Activated T-helper 1 cell treated with anti-CD3 and anti-CD28 coated beads, Interleukin-12 subunit alpha, Interleukin-12 subunit beta, Interleukin-2, Interleukin-4 antibody, amounts not matched to agents 30 ng/mL and 10 ng/mL and 1 ng/mL, durations not matched to agents 14 hours and 24 hours and 36 hours (primary cell): ENCODE measurements around the gene MAP4K3. TPM values are rescaled to one million over a fixed set of nuclear protein-coding genes. Genes with fewer than 3 reads are reported as not detected.

ENCODE experiments used
- DNase-seq: peaks from one replicate; pipeline ENCODE4 v3.0.0; 2021; ENCODE audit warnings: low spot score
- H3K27ac Mint-ChIP-seq: one replicate; pipeline ENCODE4 v1.8.0; 2021; ENCODE audit warnings: mild to moderate bottlenecking, mixed read lengths
- H3K27me3 Mint-ChIP-seq: one replicate; pipeline ENCODE4 v1.8.0; 2022; ENCODE audit warnings: mild to moderate bottlenecking, moderate library complexity, mixed read lengths; ENCODE audit not compliant: insufficient read depth
- H3K36me3 Mint-ChIP-seq: one replicate; pipeline ENCODE4 v1.8.0; 2021; ENCODE audit warnings: low read depth, mixed read lengths
- H3K4me1 Mint-ChIP-seq: one replicate; pipeline ENCODE4 v1.8.0; 2021; ENCODE audit warnings: low read depth, mixed read lengths
- H3K4me3 Mint-ChIP-seq: one replicate; pipeline ENCODE4 v1.8.0; 2021; ENCODE audit warnings: mild to moderate bottlenecking, moderate library complexity, mixed read lengths
- H3K9me3 Mint-ChIP-seq: one replicate; pipeline ENCODE4 v1.8.0; 2021; ENCODE audit warnings: mixed read lengths
- intact Hi-C: fragments of 100-400 bp; cut with micrococcal nuclease; formaldehyde crosslinking; loops from one replicate; pipeline ENCODE4 v1.15.1; 2024
- total RNA-seq: library from RNA; stranded (reverse); gene quantifications from 2 replicates; pipeline ENCODE4 v1.2.3, GENCODE V29; 2022

The MAP4K3 gene
- total RNA-seq, 1 donor from 2014 or later: 24.1 TPM

DNA sequence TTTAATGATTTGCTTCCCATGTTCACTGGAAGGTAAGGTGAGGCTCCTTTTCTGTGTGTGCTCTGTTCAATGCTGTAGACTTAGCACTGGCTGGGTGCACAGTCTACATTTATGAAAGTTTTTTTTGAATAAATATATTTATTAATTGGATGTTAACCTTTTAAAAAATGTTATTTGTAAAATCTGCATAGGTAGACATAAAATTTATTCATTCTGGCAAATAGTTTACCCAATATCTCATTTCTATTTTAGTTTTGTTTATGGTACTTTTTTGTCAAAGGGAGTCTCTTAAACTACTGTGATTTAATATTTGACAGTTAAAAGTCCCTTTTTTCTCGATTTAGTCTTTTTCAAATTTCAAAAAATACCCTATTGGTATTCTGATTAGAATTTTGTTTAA lies 213.2 kb downstream of the MAP4K3 start:
- intact Hi-C loops: loop anchor here (10.0 kb wide), 1 partner anchor 849 kb away; the partner anchor contains the start of gene ATL2
- DNase-seq: no peak
- peaks cover 62% of the 10 kb centered on the region for H3K4me1 Mint-ChIP-seq
- H3K4me3 Mint-ChIP-seq: no peak overlapping the region
- H3K27ac Mint-ChIP-seq: no peak overlapping the region
- H3K9me3 Mint-ChIP-seq: peaks cover 4% of the 10 kb centered on the region
- peaks cover 12% of the 10 kb centered on the region for H3K36me3 Mint-ChIP-seq
- H3K27me3 Mint-ChIP-seq: no peaks in the 10 kb centered on the region

GRCh38 chr2:39221459-39221858 lies 215.6 kb downstream of the MAP4K3 start:
- Mint-ChIP-seq H3K4me3 (no peak overlapping the region), H3K9me3 (peaks cover 4% of the 10 kb centered on the region), H3K4me1 (peaks cover 60% of the 10 kb centered on the region), H3K36me3 (peaks cover 13% of the 10 kb centered on the region), H3K27ac (peak overlapping the region; percentile 5), H3K27me3 (no peaks in the 10 kb centered on the region)
- intact Hi-C loops: loop anchor here (10.0 kb wide), 1 partner anchor 847 kb away; the partner anchor contains the start of gene ATL2
- DNase-seq: no peak

DNA sequence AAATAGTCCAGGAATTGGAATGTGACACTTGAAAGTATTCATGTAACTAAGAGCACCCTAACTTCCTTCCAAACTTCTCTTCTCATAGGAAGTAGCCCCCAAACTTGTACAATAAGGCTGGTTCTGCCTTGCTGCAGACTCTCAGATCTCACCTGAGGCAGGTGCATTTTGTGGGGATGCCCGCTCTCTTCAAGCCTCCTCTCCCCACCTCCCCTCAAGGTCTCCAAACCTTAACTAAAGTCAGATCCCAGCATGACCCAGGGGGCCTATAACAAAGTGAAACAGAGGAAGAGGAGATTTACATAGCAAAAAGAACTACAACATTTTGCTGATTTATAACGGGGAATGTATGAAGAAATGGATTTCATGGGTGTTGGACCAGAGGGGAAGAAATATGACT lies 216.9 kb downstream of the MAP4K3 start:
- peaks cover 63% of the 10 kb centered on the region for H3K4me1 Mint-ChIP-seq
- H3K27me3 Mint-ChIP-seq: no peaks in the 10 kb centered on the region
- DNase-seq: no peak
- H3K36me3 Mint-ChIP-seq: peaks cover 13% of the 10 kb centered on the region
- peaks cover 4% of the 10 kb centered on the region for H3K9me3 Mint-ChIP-seq
- intact Hi-C loops: loop anchor here (10.0 kb wide), 1 partner anchor 845 kb away; the partner anchor contains the start of gene ATL2
- H3K4me3 Mint-ChIP-seq: no peak overlapping the region
- H3K27ac Mint-ChIP-seq: peak overlapping the region; percentile 77

GRCh38 chr2:39218391-39218790 lies 218.7 kb downstream of the MAP4K3 start:
- Mint-ChIP-seq H3K27me3 (no peaks in the 10 kb centered on the region), H3K9me3 (peaks cover 4% of the 10 kb centered on the region), H3K36me3 (peaks cover 18% of the 10 kb centered on the region), H3K4me1 (peaks cover 72% of the 10 kb centered on the region), H3K27ac (peak overlapping the region; percentile 83), H3K4me3 (peak overlapping the region; percentile 20)
- intact Hi-C loops: loop anchor here (5.0 kb wide), 2 partner anchors 46 to 566 kb away; no protein-coding TSS in a partner anchor
- no peak for DNase-seq

DNA sequence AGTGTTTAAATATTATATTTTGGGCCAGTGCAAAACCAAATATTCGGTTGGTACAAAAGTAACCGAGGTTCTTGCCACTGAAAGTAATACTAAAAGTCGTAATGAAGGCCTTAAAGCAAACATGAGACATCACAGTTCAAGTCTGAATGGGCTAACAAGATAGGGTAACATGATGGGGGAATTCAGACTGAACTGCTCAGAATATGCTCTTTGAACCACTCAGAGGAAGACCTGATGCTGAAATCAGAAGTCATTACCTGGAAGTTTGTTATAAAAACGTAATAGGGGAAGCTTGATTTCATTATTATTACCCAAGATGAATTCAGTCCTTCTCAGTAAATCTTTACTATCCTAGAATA lies 219.9 kb downstream of the MAP4K3 start:
- H3K4me3 Mint-ChIP-seq: peak overlapping the region; percentile 30
- no peaks in the 10 kb centered on the region for H3K27me3 Mint-ChIP-seq
- peaks cover 77% of the 10 kb centered on the region for H3K4me1 Mint-ChIP-seq
- H3K36me3 Mint-ChIP-seq: peaks cover 20% of the 10 kb centered on the region
- intact Hi-C loops: loop anchor here (1.0 to 5.0 kb wide), 9 partner anchors 8 to 1840 kb away; partner anchors contain the start of gene SRSF7
- peaks cover 9% of the 10 kb centered on the region for H3K9me3 Mint-ChIP-seq
- DNase-seq: no peak
- peak overlapping the region; percentile 91 for H3K27ac Mint-ChIP-seq

DNA sequence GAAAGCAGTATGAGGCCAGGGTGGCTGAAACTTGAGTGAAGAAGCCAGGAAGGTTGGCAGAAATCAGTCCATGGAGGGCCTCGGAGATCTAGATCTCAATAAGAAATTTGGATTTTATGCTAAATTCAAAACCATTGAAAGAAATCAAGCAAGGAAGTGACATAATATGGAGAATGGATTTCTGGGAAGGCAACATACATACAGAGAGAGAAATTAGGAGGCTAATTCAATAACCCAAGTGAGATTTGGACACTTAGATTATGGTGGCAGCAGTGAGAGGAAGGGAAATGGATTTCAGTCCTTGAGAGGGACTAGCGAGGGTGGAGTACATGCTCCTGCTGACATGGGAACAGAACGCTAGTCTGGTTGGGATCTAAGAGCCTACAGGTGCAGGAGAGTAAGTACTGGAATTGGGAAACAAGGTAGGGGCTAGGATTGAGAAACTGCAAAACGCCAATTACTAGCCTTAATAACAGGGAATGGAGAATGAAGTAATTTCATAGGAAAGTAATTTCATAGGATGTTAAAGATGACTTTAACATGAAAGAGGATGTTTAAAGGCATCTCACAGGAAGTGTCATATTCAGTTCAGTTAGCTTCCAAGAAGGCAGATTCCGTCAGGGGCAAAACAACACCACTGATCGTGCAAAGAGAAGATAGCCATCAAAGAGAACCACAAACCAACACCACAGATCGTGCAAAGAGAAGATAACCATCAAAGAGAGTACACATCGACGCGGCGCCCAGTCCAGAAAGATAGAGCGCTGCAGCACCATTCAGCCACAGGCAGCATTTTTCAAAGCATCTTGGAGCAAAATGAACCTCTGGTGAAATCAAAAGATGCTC lies 220.5 kb downstream of the MAP4K3 start:
- Mint-ChIP-seq H3K36me3 (peaks cover 14% of the 10 kb centered on the region), H3K27me3 (no peaks in the 10 kb centered on the region), H3K4me3 (peak overlapping the region; percentile 30), H3K4me1 (peaks cover 77% of the 10 kb centered on the region), H3K27ac (peak overlapping the region; percentile 91), H3K9me3 (peaks cover 6% of the 10 kb centered on the region)
- intact Hi-C loops: loop anchor here (1.0 to 5.0 kb wide), 13 partner anchors 9 to 1840 kb away; partner anchors contain the start of gene SRSF7
- peak; percentile 85 for DNase-seq

DNA sequence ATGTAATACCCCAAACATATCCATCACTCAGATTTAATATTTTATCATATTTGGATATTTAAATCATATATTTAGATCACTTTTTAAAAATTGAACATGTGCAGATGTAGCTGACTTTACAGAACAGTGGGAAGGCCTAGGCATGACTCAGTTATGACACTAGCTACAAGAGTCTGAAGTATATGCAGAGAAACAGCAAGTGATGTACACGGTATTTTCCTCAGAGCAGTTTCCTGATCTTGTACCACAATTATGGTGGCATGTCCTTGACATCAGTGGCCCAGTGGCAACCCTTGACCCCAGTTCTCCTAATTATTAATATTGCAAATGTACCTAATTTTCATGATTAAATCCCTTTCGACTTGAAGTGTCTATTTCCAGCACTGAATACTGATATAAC lies 221.5 kb downstream of the MAP4K3 start:
- H3K36me3 Mint-ChIP-seq: peaks cover 16% of the 10 kb centered on the region
- H3K27ac Mint-ChIP-seq: peak overlapping the region; percentile 91
- intact Hi-C loops: loop anchor here (2.0 to 5.0 kb wide), 3 partner anchors 13 to 563 kb away; no protein-coding TSS in a partner anchor
- no peaks in the 10 kb centered on the region for H3K27me3 Mint-ChIP-seq
- H3K4me1 Mint-ChIP-seq: peaks cover 84% of the 10 kb centered on the region
- H3K9me3 Mint-ChIP-seq: peaks cover 9% of the 10 kb centered on the region
- no peak for DNase-seq
- no peak overlapping the region for H3K4me3 Mint-ChIP-seq

GRCh38 chr2:39213015-39213414 lies 224.1 kb downstream of the MAP4K3 start:
- no peak for DNase-seq
- peak overlapping the region; percentile 54 for H3K27ac Mint-ChIP-seq
- peaks cover 66% of the 10 kb centered on the region for H3K4me1 Mint-ChIP-seq
- intact Hi-C loops: no loop called here
- H3K4me3 Mint-ChIP-seq: peak overlapping the region; percentile 1
- peaks cover 11% of the 10 kb centered on the region for H3K36me3 Mint-ChIP-seq
- H3K27me3 Mint-ChIP-seq: no peaks in the 10 kb centered on the region
- peaks cover 9% of the 10 kb centered on the region for H3K9me3 Mint-ChIP-seq

- peaks cover 46% of the 10 kb centered on the region for H3K4me1 Mint-ChIP-seq
- intact Hi-C loops: no loop called here
- no peak for DNase-seq
- H3K36me3 Mint-ChIP-seq: peaks cover 11% of the 10 kb centered on the region
- no peak overlapping the region for H3K27ac Mint-ChIP-seq
- peaks cover 9% of the 10 kb centered on the region for H3K9me3 Mint-ChIP-seq
- H3K27me3 Mint-ChIP-seq: no peaks in the 10 kb centered on the region
- H3K4me3 Mint-ChIP-seq: no peak overlapping the region
These were observed 226.2 kb downstream of the MAP4K3 start for GRCh38 chr2:39210846-39211245.

GRCh38 chr2:39203382-39203781 lies 233.7 kb downstream of the MAP4K3 start:
- DNase-seq: no peak
- intact Hi-C loops: loop anchor here (1.0 kb wide), 1 partner anchor 13 kb away; no protein-coding TSS in a partner anchor
- Mint-ChIP-seq H3K4me3 (no peak overlapping the region), H3K27ac (no peak overlapping the region), H3K4me1 (peaks cover 20% of the 10 kb centered on the region), H3K9me3 (peaks cover 30% of the 10 kb centered on the region), H3K36me3 (peaks cover 21% of the 10 kb centered on the region), H3K27me3 (no peaks in the 10 kb centered on the region)

- intact Hi-C loops: loop anchor here (1.0 kb wide), 1 partner anchor 13 kb away; no protein-coding TSS in a partner anchor
- Mint-ChIP-seq H3K27me3 (no peaks in the 10 kb centered on the region), H3K4me3 (no peak overlapping the region), H3K27ac (peak overlapping the region; percentile 52), H3K4me1 (peaks cover 20% of the 10 kb centered on the region), H3K36me3 (peaks cover 23% of the 10 kb centered on the region), H3K9me3 (peaks cover 36% of the 10 kb centered on the region)
- no peak for DNase-seq
These were observed 234.3 kb downstream of the MAP4K3 start for GRCh38 chr2:39202639-39203369.
